Stimulated activated CD4-positive, alpha-beta T cell treated with anti-CD3 and anti-CD28 coated beads, Interleukin-1b, Interleukin-23, amount 100 ng/mL, for 24 hours (primary cell): ENCODE measurements around the gene TOMM20.
"Not testable (repeated sequence)": the region's sequence is repeated elsewhere in the genome, so short reads cannot be mapped to it uniquely, and the experiment has no call there.

ENCODE experiments used
- DNase-seq, 4 experiments: peaks; one replicate each; pipeline ENCODE4 v3.0.0-alpha.2; 2020; ENCODE audit warnings: low read depth in 4 of 4, low spot score in 1 of 4

The TOMM20 gene

DNA sequence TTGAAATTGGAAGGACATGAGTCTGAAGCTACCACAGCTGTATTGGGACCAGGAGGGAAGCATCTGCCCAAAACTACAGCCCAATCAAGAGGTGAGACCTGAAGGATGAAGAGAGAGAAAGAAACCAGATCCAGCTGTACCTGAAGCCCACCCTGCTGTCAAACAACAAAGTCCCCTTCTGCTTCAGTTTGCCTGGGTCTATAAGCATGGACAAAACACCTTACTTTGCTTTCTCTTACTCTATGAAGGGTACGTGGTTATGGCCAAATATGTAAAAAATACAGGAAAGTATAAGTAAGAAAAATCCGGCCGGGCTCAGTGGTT, 26.4 kb downstream of the TOMM20 start:
- DNase-seq, result no peak

- no peak for DNase-seq
These were observed 26.9 kb downstream of the TOMM20 start for GRCh38 chr1:235101558-235102258.

GRCh38 chr1:235100194-235100772, 28.4 kb downstream of the TOMM20 start:
- DNase-seq, result no peak

- no peak for DNase-seq
These were observed 29.6 kb downstream of the TOMM20 start for GRCh38 chr1:235098991-235099390.

DNA sequence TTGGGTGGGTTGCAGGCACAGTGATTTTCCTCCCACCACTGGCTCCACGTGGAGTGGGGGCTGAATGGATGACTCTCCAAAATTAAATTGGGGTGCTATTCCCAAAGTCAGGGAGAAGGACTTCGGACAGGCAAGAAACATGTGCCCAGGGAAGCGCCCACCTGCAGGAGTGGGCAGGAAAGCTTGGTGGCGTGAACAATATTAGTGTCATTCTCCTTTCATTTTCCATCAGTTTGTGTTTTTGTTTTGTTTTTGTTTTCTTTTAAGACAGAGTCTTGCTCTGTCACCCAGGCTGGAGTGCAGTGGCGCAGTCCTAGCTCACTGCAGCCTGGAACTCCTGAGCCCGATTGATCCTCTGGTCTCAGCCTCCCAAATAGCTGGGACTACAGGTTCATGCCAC, 30.1 kb downstream of the TOMM20 start:
- no peak for DNase-seq

- DNase-seq, result not testable (repeated sequence)
These were observed 31.1 kb downstream of the TOMM20 start for GRCh38 chr1:235097501-235097900.

DNA sequence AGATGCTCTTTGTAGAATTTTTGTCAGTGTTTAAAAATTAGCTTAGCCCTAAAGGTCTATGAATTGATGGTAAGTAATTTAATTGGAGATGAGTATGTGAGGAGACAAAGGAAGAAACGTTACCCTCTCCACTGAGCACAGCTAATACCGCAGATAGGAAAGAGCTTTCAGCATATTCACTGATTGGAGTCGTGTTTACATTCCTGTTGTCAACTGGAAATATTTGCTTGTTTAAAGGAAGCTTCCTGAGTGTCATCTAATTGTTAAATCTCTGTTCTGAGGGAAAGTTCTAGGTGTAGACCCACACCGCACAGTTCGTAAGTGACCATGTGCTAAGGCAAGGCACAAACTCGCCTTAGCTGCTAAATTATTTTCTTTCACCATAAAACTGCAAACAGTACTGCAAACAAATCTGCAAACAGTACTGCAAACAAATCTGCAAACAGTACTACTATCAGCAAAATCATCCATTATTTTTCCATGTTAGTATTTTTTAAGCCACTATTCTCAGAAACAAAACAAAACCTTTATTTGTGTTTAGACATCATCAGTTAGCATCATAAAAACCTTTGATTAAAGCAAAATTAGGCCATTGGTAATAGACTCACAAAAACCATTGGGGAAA, 32.6 kb downstream of the TOMM20 start:
- no peak for DNase-seq

- DNase-seq, result peak; percentile 61 to 79 (median 74)
These were observed 34.7 kb downstream of the TOMM20 start for GRCh38 chr1:235093696-235094592.

DNA sequence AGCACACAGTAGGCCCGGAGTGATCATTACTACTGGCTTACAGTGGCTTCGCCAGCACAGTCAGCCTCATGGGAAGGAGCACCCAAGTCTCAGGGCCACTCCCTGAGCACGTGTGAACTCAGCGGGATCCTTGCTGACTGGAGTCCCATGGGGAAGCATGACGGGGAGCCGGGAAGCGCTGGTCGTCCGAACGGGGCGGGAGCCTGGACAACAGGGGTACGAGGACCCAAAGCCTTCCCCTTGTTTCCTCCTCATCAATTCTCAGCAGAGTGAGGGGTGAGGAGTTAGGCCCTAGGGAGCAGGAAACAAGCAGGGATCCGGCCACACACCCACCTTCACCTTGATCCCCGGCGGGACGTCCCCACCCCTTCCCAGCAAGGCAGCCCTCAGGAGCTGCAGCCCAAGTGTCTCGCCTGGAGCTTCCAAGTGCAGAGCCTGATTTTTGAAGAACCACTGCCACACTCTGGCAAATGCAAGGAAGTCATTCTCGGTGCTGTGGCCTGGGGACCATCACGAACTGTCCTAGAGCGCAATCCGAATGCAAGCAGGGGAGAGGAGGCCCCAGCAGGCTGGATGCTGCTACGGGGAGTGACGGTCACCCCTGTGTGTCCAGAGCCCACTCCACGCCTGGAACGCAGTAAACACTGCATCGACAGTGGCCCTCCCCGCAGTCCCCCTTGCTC, 35.5 kb downstream of the TOMM20 start:
- no peak for DNase-seq

- not testable (repeated sequence) for DNase-seq
These were observed 36.2 kb downstream of the TOMM20 start for GRCh38 chr1:235092415-235092814.

GRCh38 chr1:235092045-235092406, 36.6 kb downstream of the TOMM20 start:
- not testable (repeated sequence) for DNase-seq

DNA sequence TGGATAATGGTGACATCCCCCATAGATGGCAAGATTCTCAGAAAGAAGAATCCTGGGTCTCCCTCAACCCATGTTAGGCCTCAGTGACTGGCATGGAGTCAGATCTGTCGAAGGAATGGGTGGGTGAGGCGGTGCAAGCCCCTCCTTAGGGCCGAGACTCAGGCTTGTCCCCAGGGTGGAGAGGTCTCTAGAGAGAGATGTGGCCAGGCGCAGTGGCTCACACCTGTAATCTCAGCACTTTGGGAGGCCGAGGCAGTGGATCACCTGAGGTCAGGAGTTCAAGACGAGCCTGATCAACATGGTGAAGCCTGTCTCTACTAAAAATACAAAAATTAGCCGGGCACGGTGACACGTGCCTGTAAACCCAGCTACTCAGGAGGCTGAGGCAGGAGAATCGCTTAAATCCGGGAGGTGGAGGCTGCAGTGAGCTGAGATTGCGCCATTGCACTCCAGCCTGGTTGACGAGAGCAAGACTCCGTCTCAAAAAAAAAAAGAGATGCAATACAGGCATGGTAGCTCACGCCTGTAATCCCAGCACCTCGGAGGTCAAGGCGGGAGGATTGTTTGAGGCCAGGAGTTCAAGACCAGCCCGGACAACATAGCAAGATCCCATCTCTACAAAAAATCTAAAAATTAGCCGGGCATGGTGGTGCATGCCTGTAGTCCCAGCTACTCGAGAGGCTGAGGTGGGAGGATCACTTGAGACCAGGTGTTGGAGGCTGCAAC, 37.2 kb downstream of the TOMM20 start:
- DNase-seq, result not testable (repeated sequence)

GRCh38 chr1:235090406-235091069, 38.1 kb downstream of the TOMM20 start:
- DNase-seq, result no peak

GRCh38 chr1:235088907-235089306, 39.7 kb downstream of the TOMM20 start:
- no peak for DNase-seq

DNA sequence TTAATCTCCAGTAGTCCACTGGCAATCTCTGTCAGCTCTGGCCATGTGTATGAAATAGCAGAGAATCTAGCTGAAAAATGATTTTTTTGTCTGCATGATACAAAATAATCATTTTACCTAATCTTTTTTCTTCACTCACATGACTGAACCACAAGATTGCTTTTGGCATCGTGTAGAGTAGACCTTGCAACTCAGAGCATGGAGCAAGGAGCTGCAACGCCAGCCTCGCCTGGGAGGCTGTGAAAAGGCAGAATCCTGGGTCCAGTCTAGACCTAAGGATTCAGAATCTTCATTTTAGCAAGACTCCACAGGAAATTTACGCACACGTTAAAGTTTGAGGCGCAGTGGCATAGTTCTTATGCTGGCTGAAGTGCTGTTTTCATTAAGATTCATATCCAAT, 40.2 kb downstream of the TOMM20 start:
- DNase-seq, result no peak

DNA sequence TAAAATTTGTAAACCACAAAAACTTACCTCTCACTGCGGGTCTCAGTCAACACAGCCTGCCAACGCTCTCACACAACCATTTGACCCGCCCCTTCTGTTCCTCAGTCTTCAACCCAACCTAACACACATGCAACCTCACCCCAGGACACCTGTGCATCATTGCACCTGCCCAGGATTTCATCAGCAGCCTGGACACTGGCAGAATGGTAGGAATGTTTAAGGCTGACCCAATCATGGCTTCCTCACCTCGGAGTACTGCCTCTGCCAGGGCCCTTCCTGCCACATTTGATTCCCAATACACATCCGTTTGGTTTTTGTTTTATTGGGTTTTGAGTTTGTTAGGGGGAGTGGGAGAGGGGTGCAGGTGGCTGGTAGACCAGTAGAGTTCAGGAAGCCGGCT, 40.7 kb downstream of the TOMM20 start:
- no peak for DNase-seq

- DNase-seq, result not testable (repeated sequence)
These were observed 43.1 kb downstream of the TOMM20 start for GRCh38 chr1:235085411-235086117.

GRCh38 chr1:235080788-235081187, 47.8 kb downstream of the TOMM20 start:
- not testable (repeated sequence) for DNase-seq

GRCh38 chr1:235080297-235080657, 48.4 kb downstream of the TOMM20 start:
- DNase-seq, result not testable (repeated sequence)
